Sigmoid colon (tissue), 7 donors: ENCODE results near the gene CSH2. TPM values are rescaled to one million over a fixed set of nuclear protein-coding genes. Genes with fewer than 3 reads are reported as not detected.
"Not testable (repeated sequence)": the region's sequence is repeated elsewhere in the genome, so short reads cannot be mapped to it uniquely, and the experiment has no call there.

Experiments used
- DNase-seq: peaks from one replicate; pipeline ENCODE4 v3.0.0-alpha.2; 2019
- H3K27ac ChIP-seq, 4 donors: fragments of 200-600 bp; sonication (generic); one replicate each; pipeline ENCODE4 v1.5.1; 2016 to 2019; ENCODE audit warnings: mild to moderate bottlenecking in 1 of 4
- H3K27me3 ChIP-seq, 3 donors: fragments of 200-600 bp; sonication (generic); one replicate each; pipeline ENCODE4 v1.5.1; 2019; ENCODE audit warnings: mild to moderate bottlenecking in 1 of 3
- H3K36me3 ChIP-seq, 4 donors: fragments of 200-600 bp; sonication (generic); one replicate each; pipeline ENCODE4 v1.5.1; 2016 to 2019
- H3K4me1 ChIP-seq, 4 donors: fragments of 200-600 bp; sonication (generic); one replicate each; pipeline ENCODE4 v1.5.1; 2017 to 2019
- H3K4me3 ChIP-seq, 4 donors: fragments of 200-600 bp; sonication (generic); one replicate each; pipeline ENCODE4 v1.5.1; 2017 to 2019; ENCODE audit warnings: mild to moderate bottlenecking in 2 of 4, moderate library complexity in 1 of 4
- H3K9me3 ChIP-seq, 4 donors: fragments of 200-600 bp in 3 of 4; sonication (generic) in 3 of 4; one replicate each; pipeline versions ENCODE4 v1.5.1 to v1.6.1; 2013 to 2019
- EP300 ChIP-seq, 4 donors: sonication (generic); formaldehyde crosslinking; IDR thresholded peaks; one replicate each; pipeline ENCODE4 v1.6.1; 2017; ENCODE audit warnings: antibody characterized with exemption in 4 of 4
- POLR2A ChIP-seq, 2 donors: fragments of 450-650 bp; IDR thresholded peaks; one replicate each; pipeline ENCODE4 v1.6.1; 2016; ENCODE audit warnings: antibody characterized with exemption in 2 of 2, mild to moderate bottlenecking in 2 of 2, moderate library complexity in 2 of 2
- POLR2AphosphoS5 ChIP-seq, 4 donors: sonication (generic); formaldehyde crosslinking; IDR thresholded peaks; one replicate each; pipeline ENCODE4 v1.6.1; 2017; ENCODE audit warnings: antibody characterized with exemption in 4 of 4
- WGBS, 2 donors: extraction: QIAGEN DNeasy Blood & Tissue Kit; methylation state at CpG; one replicate each; pipeline ENCODE4 v1.1.7; 2013; 5-methylcytosine and 5-hydroxymethylcytosine counted together
- intact Hi-C: fragments of 100-400 bp; cut with DNase I; formaldehyde crosslinking; loops from one replicate; pipeline ENCODE4 v1.15.1; 2023
- polyA plus RNA-seq, 3 donors: library from polyadenylated mRNA; stranded (reverse); fragments of 200-250 nt; gene quantifications; one replicate each; pipeline ENCODE4 v1.2.3, GENCODE V29; 2013
- total RNA-seq, 4 donors: library from RNA; depleted of rRNA; stranded (reverse); fragments of >200 nt; gene quantifications; one replicate each; pipeline ENCODE4 v1.1.0, GENCODE V29; 2016
- TF ChIP-seq, protein P1 (sequence below), 4 experiments: fragments of 450-650 bp in 3 of 4; fragments of 200-600 bp in 1 of 4; IDR thresholded peaks; one replicate each; pipeline ENCODE4 v1.5.1; 2016 to 2019; ENCODE audit warnings: antibody characterized with exemption in 4 of 4, mild to moderate bottlenecking in 3 of 4, moderate library complexity in 2 of 4
- donor health status: healthy with polysubstance abuse.
- donor health status: Bipolar disorder and iron deficiency.
- donor health status: healthy.

CSH2 gene
- not detected for total RNA-seq
- polyA plus RNA-seq = not detected

- H3K27ac ChIP-seq, H3K36me3 ChIP-seq, H3K9me3 ChIP-seq, H3K27me3 ChIP-seq, H3K4me1 ChIP-seq, DNase-seq, intact Hi-C loops, H3K4me3 ChIP-seq: not testable (repeated sequence)
- WGBS, 2 donors = 80 to 90% methylated on average over 7 of the region's 7 CpGs
Observed at GRCh38 chr17:63873577-63873976, at the start of gene CSH2. Gene CSH2 (minus strand): TSS chr17:63873677. CDS start chr17:63873614, 63 bp downstream.

DNA sequence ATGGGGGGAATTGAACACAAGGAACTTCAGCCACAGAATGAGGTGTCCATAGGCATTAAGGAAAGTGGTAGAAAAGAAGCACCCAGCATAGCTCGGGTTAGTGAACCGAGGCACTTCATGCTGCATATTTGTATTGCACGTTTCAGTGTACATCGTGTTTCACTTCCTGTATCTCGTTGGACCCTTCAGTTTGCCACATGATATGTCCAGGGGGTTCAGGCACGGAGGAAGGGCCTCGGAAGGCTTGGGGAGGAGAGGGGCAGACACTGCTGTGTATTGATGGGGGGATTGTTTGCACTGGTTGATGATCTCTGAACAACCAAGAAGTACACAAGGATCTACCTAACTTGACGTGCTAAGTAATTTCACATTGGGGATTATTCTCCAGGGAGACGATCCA lies 48.9 kb upstream of the CSH2 start:
- DNase-seq, H3K27ac ChIP-seq, H3K4me3 ChIP-seq, H3K9me3 ChIP-seq, H3K4me1 ChIP-seq, H3K36me3 ChIP-seq, intact Hi-C loops, H3K27me3 ChIP-seq: not testable (repeated sequence)
- WGBS, 2 donors = 58 to 77% methylated on average over 9 of the region's 9 CpGs

DNA sequence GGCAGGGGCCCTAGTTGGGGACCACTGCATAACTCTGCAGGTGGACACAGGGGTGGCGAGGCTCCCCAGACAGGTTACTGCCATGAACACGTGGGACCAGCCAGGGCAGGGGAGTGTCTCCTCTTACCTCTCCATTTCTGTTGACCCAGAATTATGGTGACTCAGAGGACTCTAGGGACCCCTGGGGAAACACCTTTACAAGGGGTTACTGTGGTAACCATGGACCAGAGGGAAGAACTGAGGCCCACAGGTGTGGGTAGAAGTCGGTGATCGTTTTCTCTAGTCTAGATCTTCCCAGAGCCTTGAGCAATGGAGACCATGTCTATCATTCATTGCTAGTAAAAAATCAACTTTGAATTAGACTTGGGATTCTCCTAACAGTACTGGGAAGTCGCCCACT lies 47.3 kb upstream of the CSH2 start:
- 78 to 82% methylated on average over 5 of the region's 5 CpGs for WGBS, 2 donors
- H3K36me3 ChIP-seq, H3K27ac ChIP-seq, intact Hi-C loops, DNase-seq, H3K27me3 ChIP-seq, H3K9me3 ChIP-seq, H3K4me3 ChIP-seq, H3K4me1 ChIP-seq: not testable (repeated sequence)

- 86 to 91% methylated on average over 6 of the region's 6 CpGs for WGBS, 2 donors
- H3K4me1 ChIP-seq, H3K4me3 ChIP-seq, H3K36me3 ChIP-seq, intact Hi-C loops, H3K9me3 ChIP-seq, DNase-seq, H3K27ac ChIP-seq, H3K27me3 ChIP-seq: not testable (repeated sequence)
Observed at GRCh38 chr17:63920050-63920449, 46.6 kb upstream of the CSH2 start.

DNA sequence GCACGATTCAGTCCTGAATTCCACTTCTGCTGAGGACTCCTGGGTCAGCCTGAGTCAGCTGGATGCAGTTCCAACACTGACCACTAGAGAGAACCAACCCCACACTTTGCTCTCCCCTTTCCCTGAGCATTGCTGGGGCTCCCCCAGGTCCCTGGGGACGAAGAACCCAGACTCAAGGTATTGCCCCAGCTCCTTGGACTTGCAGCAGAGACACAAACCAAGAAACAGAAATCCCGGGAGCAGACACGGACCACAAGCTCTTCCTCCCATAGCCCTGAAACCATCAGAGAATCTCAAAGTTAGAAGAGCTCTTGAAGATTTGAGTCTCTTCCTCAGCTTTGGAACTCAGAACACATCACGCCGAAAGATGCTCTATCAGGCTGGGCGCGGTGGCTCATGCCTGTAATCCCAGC lies 45.8 kb upstream of the CSH2 start:
- H3K9me3 ChIP-seq = no peaks in the 10 kb centered on the region
- H3K36me3 ChIP-seq = no peaks in the 10 kb centered on the region
- H3K4me1 ChIP-seq = no peaks in the 10 kb centered on the region
- no peak overlapping the region for H3K27ac ChIP-seq
- intact Hi-C loops = loop anchor here (2.0 kb wide), 1 partner anchor 107 kb away; no protein-coding TSS in a partner anchor
- TF ChIP-seq EP300 (IDR thresholded peaks at IDR 0.05) (no peak), POLR2AphosphoS5 (IDR thresholded peaks at IDR 0.05) (no peak), POLR2A (IDR thresholded peaks at IDR 0.05) (no peak)
- TF ChIP-seq, protein P1, sequence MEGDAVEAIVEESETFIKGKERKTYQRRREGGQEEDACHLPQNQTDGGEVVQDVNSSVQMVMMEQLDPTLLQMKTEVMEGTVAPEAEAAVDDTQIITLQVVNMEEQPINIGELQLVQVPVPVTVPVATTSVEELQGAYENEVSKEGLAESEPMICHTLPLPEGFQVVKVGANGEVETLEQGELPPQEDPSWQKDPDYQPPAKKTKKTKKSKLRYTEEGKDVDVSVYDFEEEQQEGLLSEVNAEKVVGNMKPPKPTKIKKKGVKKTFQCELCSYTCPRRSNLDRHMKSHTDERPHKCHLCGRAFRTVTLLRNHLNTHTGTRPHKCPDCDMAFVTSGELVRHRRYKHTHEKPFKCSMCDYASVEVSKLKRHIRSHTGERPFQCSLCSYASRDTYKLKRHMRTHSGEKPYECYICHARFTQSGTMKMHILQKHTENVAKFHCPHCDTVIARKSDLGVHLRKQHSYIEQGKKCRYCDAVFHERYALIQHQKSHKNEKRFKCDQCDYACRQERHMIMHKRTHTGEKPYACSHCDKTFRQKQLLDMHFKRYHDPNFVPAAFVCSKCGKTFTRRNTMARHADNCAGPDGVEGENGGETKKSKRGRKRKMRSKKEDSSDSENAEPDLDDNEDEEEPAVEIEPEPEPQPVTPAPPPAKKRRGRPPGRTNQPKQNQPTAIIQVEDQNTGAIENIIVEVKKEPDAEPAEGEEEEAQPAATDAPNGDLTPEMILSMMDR (IDR thresholded peaks at IDR 0.05) = peak; percentile 74 to 94 (median 90)
- WGBS, 2 donors = 44 to 46% methylated on average over 8 of the region's 8 CpGs
- H3K27me3 ChIP-seq = peaks cover 0 to 6% (median 0%) of the 10 kb centered on the region in 3 donors
- no peak overlapping the region for H3K4me3 ChIP-seq
- peak; percentile 75 for DNase-seq

DNA sequence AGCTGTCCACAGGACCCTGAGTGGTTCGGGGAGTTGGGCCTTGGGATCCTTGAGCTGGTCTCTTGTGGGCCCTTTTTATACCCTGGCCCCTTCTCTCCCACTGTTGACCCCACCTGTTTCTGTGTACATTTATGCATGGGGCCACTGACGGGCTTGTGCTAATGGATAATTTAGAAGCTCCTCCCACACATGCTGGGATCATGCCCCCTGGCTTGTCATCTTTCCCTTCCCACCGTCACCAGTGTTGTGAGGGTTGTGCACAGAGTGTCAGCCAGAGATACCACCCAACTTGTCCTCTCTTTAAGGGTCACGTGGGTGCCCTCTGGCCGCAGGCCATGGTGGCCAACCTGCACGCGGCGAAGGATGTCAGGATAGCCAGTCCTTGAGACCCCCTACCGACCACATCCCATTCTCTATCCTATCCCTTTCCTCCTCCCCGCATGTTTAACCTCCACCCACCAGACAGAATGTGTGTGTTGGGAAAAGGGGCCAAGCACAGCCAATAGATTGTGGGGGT lies 45.4 kb upstream of the CSH2 start, which contains the start of gene GH1:
Gene GH1 (minus strand): TSS at position 51 of the 517 bp plus-strand sequence. CDS start 63 bp downstream, outside the sequence.
- 54 to 59% methylated on average over 10 of the region's 10 CpGs for WGBS, 2 donors
- not testable (repeated sequence) for DNase-seq, H3K9me3 ChIP-seq, H3K27ac ChIP-seq, H3K4me3 ChIP-seq, H3K36me3 ChIP-seq, H3K27me3 ChIP-seq, H3K4me1 ChIP-seq
- intact Hi-C loops = loop anchor here (2.0 kb wide), 1 partner anchor 108 kb away; no protein-coding TSS in a partner anchor

DNA sequence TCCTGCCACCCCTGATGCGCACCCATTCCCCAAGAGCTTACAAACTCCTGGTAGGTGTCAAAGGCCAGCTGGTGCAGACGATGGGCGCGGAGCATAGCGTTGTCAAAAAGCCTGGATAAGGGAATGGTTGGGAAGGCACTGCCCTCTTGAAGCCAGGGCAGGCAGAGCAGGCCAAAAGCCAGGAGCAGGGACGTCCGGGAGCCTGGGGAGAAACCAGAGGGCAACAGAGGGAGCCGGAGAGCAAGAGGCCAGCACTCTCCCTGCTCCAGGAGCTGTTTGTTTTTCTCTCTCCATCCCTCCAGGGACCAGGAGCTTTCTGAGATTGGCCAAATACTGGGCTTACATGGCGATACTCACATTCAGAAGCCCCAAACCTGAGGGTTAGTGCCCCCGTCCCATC lies 44.8 kb upstream of the CSH2 start:
- 48 to 73% methylated on average over 10 of the region's 10 CpGs for WGBS, 2 donors
- no peak for DNase-seq
- Histone ChIP-seq H3K27me3 (peaks cover 0 to 6% (median 0%) of the 10 kb centered on the region in 3 donors), H3K4me3 (no peak overlapping the region), H3K4me1 (no peaks in the 10 kb centered on the region), H3K36me3 (no peaks in the 10 kb centered on the region), H3K9me3 (no peaks in the 10 kb centered on the region), H3K27ac (no peak overlapping the region)
- intact Hi-C loops = loop anchor here (2.0 kb wide), 1 partner anchor 108 kb away; no protein-coding TSS in a partner anchor
- TF ChIP-seq POLR2A (IDR thresholded peaks at IDR 0.05) = no peak
- TF ChIP-seq, protein P1 (IDR thresholded peaks at IDR 0.05) = no peak
- TF ChIP-seq POLR2AphosphoS5 (IDR thresholded peaks at IDR 0.05) = no peak
- TF ChIP-seq EP300 (IDR thresholded peaks at IDR 0.05) = no peak
